HEK293 (cell line): Measurements from ENCODE around the gene SF3B4.

Experiments
- GFI1B ChIP-seq: fragments of 450-650 bp; formaldehyde crosslinking; IDR thresholded peaks from 2 replicates; pipeline ENCODE4 v1.5.1; 2016; ENCODE audit warnings: missing biosample characterization, missing genetic modification characterization
- HOXD13 ChIP-seq: sonication (generic); formaldehyde crosslinking; IDR thresholded peaks from 2 replicates; pipeline ENCODE4 v1.8.0; 2022; ENCODE audit warnings: missing genetic modification reagents, borderline replicate concordance
- SCRT1 ChIP-seq: fragments of 450-650 bp; formaldehyde crosslinking; IDR thresholded peaks from 2 replicates; pipeline ENCODE4 v1.5.1; 2016; ENCODE audit warnings: missing biosample characterization, missing genetic modification characterization, borderline replicate concordance
- TCF7L2 ChIP-seq: IDR thresholded peaks from 2 replicates; pipeline ENCODE4 v1.6.1; 2011; ENCODE audit warnings: low read depth, mild to moderate bottlenecking, inconsistent platforms, low read length, moderate library complexity, borderline replicate concordance
- ZBTB48 ChIP-seq: fragments of 450-650 bp; formaldehyde crosslinking; IDR thresholded peaks from 2 replicates; pipeline ENCODE4 v1.5.1; 2016; ENCODE audit warnings: missing biosample characterization, missing genetic modification characterization
- ZFHX2 ChIP-seq: fragments of 450-650 bp; formaldehyde crosslinking; conservative IDR thresholded peaks from 2 replicates; pipeline ENCODE4 v1.5.1; 2016; ENCODE audit warnings: missing biosample characterization, missing genetic modification characterization
- ZNF214 ChIP-seq: fragments of 450-650 bp; formaldehyde crosslinking; IDR thresholded peaks from 2 replicates; pipeline ENCODE4 v1.5.1; 2017; ENCODE audit warnings: missing biosample characterization, mild to moderate bottlenecking, missing genetic modification characterization, borderline replicate concordance
- ZNF223 ChIP-seq: fragments of 450-650 bp; formaldehyde crosslinking; IDR thresholded peaks from 2 replicates; pipeline ENCODE4 v1.5.1; 2016; ENCODE audit warnings: missing biosample characterization, missing genetic modification characterization
- ZNF23 ChIP-seq: fragments of 450-650 bp; formaldehyde crosslinking; IDR thresholded peaks from 2 replicates; pipeline ENCODE4 v1.5.1; 2016; ENCODE audit warnings: missing biosample characterization, missing genetic modification characterization, borderline replicate concordance
- ZNF324 ChIP-seq: fragments of 450-650 bp; formaldehyde crosslinking; IDR thresholded peaks from 2 replicates; pipeline ENCODE4 v1.5.1; 2016; ENCODE audit warnings: missing biosample characterization, missing genetic modification characterization
- ZNF391 ChIP-seq: fragments of 450-650 bp; formaldehyde crosslinking; IDR thresholded peaks from 2 replicates; pipeline ENCODE4 v1.5.1; 2016; ENCODE audit warnings: low read depth, missing biosample characterization, missing genetic modification characterization, borderline replicate concordance
- ZNF394 ChIP-seq: fragments of 450-650 bp; formaldehyde crosslinking; IDR thresholded peaks from 2 replicates; pipeline ENCODE4 v1.5.1; 2016; ENCODE audit warnings: missing biosample characterization, missing genetic modification characterization, mild to moderate bottlenecking, moderate library complexity, borderline replicate concordance
- ZNF585B ChIP-seq: fragments of 450-650 bp; formaldehyde crosslinking; IDR thresholded peaks from 2 replicates; pipeline ENCODE4 v1.5.1; 2016; ENCODE audit warnings: missing biosample characterization, missing genetic modification characterization
- ZNF629 ChIP-seq: fragments of 450-650 bp; formaldehyde crosslinking; IDR thresholded peaks from 2 replicates; pipeline ENCODE4 v1.5.1; 2017; ENCODE audit warnings: missing biosample characterization, missing genetic modification characterization
- ZNF776 ChIP-seq: fragments of 450-650 bp; formaldehyde crosslinking; IDR thresholded peaks from 2 replicates; pipeline ENCODE4 v1.5.0; 2017; ENCODE audit warnings: missing biosample characterization, missing genetic modification characterization, borderline replicate concordance
- ZXDB ChIP-seq: fragments of 450-650 bp; formaldehyde crosslinking; IDR thresholded peaks from 2 replicates; pipeline ENCODE4 v1.5.1; 2016; ENCODE audit warnings: missing biosample characterization, missing genetic modification characterization
- TF ChIP-seq, protein P1 (sequence below): fragments of 450-650 bp; formaldehyde crosslinking; IDR thresholded peaks from 2 replicates; pipeline ENCODE4 v1.5.1; 2016; ENCODE audit warnings: missing biosample characterization, missing genetic modification characterization
- TF ChIP-seq, protein P2 (sequence below): fragments of 450-650 bp; formaldehyde crosslinking; IDR thresholded peaks from 2 replicates; pipeline ENCODE4 v1.5.1; 2016; ENCODE audit warnings: missing biosample characterization, missing genetic modification characterization, borderline replicate concordance
- TF ChIP-seq, protein P3 (sequence below): fragments of 450-650 bp; formaldehyde crosslinking; IDR thresholded peaks from 2 replicates; pipeline ENCODE4 v1.5.1; 2016; ENCODE audit warnings: missing biosample characterization, missing genetic modification characterization
- TF ChIP-seq, protein P4 (sequence below): fragments of 450-650 bp; formaldehyde crosslinking; IDR thresholded peaks from 2 replicates; pipeline ENCODE4 v1.5.1; 2016; ENCODE audit warnings: missing biosample characterization, missing genetic modification characterization
- TF ChIP-seq, protein P5 (sequence below): fragments of 450-650 bp; formaldehyde crosslinking; IDR thresholded peaks from 2 replicates; pipeline ENCODE4 v1.5.1; 2016; ENCODE audit warnings: missing biosample characterization, missing genetic modification characterization
- TF ChIP-seq, protein P6 (sequence below): fragments of 450-650 bp; formaldehyde crosslinking; conservative IDR thresholded peaks from 2 replicates; pipeline ENCODE4 v1.5.1; 2016; ENCODE audit warnings: low read depth, missing biosample characterization, missing genetic modification characterization
- TF ChIP-seq, protein P7 (sequence below): fragments of 450-650 bp; formaldehyde crosslinking; IDR thresholded peaks from 2 replicates; pipeline ENCODE4 v1.5.1; 2016; ENCODE audit warnings: missing biosample characterization, missing genetic modification characterization, low read depth

The SF3B4 gene

DNA sequence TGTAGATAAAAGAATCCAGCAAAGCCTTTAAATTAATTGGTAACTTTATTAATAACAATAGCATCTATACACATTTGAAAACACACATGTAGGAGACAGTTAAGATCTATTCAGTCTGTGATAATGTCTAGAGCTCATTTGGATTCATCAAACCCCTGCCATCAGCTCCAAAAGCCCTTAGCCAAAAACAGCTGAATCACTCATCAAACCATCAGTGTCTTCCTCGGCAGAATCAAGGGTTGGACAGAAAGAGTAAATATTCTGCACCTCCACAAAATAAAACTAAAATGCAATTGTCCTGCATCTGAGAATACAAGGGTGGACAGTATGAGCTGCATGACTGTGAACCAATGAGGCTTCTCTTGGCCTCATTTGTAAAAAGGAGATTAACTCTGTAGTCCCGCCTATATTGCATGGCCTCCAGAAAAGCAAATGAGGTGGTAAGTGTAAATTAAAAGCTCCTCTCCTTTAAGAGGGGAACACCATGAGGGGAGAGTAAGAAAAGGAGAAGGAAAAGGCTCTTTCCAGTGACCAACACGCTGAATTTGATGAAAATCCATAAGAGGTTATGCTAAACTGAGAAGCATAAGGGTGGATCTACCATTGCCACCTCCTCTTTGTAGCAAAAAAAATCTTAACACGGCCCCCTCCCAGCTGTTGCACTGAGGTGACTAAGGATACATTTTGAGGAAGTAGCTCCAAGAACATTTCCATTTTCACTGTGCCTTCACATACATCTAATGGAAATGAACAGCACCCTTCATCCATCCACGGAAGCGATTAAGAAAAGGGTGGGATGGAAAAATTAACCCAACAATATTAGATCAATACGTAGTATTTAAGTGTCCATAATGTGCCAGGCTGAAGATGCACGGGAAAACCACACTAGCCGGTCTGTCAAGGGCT lies 42.9 kb downstream of the SF3B4 start (continued):
- TF ChIP-seq ZBTB48 (tag by site-specific recombination) (no peak), SCRT1 (0 out of 2 replicates have a peak, but pooled peaks have one; percentile 51), ZNF585B (tag by site-specific recombination) (no peak), TCF7L2 (no peak), ZNF223 (tag by site-specific recombination) (no peak), ZNF23 (tag by site-specific recombination) (no peak), ZNF629 (tag by site-specific recombination) (no peak), ZNF776 (tag by site-specific recombination) (no peak), ZXDB (tag by site-specific recombination) (no peak), ZNF391 (tag by site-specific recombination) (no peak), ZNF394 (tag by site-specific recombination) (no peak), ZFHX2 (tag by site-specific recombination) (no peak), ZNF324 (tag by site-specific recombination) (no peak), HOXD13 (CRISPR knock-in tag) (no peak), GFI1B (no peak), ZNF214 (no peak)
- TF ChIP-seq, protein P1, sequence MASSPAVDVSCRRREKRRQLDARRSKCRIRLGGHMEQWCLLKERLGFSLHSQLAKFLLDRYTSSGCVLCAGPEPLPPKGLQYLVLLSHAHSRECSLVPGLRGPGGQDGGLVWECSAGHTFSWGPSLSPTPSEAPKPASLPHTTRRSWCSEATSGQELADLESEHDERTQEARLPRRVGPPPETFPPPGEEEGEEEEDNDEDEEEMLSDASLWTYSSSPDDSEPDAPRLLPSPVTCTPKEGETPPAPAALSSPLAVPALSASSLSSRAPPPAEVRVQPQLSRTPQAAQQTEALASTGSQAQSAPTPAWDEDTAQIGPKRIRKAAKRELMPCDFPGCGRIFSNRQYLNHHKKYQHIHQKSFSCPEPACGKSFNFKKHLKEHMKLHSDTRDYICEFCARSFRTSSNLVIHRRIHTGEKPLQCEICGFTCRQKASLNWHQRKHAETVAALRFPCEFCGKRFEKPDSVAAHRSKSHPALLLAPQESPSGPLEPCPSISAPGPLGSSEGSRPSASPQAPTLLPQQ (tag by site-specific recombination), result no peak
- TF ChIP-seq, protein P2, sequence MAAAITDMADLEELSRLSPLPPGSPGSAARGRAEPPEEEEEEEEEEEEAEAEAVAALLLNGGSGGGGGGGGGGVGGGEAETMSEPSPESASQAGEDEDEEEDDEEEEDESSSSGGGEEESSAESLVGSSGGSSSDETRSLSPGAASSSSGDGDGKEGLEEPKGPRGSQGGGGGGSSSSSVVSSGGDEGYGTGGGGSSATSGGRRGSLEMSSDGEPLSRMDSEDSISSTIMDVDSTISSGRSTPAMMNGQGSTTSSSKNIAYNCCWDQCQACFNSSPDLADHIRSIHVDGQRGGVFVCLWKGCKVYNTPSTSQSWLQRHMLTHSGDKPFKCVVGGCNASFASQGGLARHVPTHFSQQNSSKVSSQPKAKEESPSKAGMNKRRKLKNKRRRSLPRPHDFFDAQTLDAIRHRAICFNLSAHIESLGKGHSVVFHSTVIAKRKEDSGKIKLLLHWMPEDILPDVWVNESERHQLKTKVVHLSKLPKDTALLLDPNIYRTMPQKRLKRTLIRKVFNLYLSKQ (tag by site-specific recombination), result no peak
- TF ChIP-seq, protein P3, sequence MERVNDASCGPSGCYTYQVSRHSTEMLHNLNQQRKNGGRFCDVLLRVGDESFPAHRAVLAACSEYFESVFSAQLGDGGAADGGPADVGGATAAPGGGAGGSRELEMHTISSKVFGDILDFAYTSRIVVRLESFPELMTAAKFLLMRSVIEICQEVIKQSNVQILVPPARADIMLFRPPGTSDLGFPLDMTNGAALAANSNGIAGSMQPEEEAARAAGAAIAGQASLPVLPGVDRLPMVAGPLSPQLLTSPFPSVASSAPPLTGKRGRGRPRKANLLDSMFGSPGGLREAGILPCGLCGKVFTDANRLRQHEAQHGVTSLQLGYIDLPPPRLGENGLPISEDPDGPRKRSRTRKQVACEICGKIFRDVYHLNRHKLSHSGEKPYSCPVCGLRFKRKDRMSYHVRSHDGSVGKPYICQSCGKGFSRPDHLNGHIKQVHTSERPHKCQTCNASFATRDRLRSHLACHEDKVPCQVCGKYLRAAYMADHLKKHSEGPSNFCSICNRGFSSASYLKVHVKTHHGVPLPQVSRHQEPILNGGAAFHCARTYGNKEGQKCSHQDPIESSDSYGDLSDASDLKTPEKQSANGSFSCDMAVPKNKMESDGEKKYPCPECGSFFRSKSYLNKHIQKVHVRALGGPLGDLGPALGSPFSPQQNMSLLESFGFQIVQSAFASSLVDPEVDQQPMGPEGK (tag by site-specific recombination), result no peak
- TF ChIP-seq, protein P4, sequence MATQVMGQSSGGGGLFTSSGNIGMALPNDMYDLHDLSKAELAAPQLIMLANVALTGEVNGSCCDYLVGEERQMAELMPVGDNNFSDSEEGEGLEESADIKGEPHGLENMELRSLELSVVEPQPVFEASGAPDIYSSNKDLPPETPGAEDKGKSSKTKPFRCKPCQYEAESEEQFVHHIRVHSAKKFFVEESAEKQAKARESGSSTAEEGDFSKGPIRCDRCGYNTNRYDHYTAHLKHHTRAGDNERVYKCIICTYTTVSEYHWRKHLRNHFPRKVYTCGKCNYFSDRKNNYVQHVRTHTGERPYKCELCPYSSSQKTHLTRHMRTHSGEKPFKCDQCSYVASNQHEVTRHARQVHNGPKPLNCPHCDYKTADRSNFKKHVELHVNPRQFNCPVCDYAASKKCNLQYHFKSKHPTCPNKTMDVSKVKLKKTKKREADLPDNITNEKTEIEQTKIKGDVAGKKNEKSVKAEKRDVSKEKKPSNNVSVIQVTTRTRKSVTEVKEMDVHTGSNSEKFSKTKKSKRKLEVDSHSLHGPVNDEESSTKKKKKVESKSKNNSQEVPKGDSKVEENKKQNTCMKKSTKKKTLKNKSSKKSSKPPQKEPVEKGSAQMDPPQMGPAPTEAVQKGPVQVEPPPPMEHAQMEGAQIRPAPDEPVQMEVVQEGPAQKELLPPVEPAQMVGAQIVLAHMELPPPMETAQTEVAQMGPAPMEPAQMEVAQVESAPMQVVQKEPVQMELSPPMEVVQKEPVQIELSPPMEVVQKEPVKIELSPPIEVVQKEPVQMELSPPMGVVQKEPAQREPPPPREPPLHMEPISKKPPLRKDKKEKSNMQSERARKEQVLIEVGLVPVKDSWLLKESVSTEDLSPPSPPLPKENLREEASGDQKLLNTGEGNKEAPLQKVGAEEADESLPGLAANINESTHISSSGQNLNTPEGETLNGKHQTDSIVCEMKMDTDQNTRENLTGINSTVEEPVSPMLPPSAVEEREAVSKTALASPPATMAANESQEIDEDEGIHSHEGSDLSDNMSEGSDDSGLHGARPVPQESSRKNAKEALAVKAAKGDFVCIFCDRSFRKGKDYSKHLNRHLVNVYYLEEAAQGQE (tag by site-specific recombination), result no peak
- TF ChIP-seq, protein P5, sequence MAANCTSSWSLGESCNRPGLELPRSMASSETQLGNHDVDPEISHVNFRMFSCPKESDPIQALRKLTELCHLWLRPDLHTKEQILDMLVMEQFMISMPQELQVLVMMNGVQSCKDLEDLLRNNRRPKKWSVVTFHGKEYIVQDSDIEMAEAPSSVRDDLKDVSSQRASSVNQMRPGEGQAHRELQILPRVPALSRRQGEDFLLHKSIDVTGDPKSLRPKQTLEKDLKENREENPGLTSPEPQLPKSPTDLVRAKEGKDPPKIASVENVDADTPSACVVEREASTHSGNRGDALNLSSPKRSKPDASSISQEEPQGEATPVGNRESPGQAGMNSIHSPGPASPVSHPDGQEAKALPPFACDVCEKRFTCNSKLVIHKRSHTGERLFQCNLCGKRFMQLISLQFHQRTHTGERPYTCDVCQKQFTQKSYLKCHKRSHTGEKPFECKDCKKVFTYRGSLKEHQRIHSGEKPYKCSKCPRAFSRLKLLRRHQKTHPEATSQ, result no peak
- TF ChIP-seq, protein P6, sequence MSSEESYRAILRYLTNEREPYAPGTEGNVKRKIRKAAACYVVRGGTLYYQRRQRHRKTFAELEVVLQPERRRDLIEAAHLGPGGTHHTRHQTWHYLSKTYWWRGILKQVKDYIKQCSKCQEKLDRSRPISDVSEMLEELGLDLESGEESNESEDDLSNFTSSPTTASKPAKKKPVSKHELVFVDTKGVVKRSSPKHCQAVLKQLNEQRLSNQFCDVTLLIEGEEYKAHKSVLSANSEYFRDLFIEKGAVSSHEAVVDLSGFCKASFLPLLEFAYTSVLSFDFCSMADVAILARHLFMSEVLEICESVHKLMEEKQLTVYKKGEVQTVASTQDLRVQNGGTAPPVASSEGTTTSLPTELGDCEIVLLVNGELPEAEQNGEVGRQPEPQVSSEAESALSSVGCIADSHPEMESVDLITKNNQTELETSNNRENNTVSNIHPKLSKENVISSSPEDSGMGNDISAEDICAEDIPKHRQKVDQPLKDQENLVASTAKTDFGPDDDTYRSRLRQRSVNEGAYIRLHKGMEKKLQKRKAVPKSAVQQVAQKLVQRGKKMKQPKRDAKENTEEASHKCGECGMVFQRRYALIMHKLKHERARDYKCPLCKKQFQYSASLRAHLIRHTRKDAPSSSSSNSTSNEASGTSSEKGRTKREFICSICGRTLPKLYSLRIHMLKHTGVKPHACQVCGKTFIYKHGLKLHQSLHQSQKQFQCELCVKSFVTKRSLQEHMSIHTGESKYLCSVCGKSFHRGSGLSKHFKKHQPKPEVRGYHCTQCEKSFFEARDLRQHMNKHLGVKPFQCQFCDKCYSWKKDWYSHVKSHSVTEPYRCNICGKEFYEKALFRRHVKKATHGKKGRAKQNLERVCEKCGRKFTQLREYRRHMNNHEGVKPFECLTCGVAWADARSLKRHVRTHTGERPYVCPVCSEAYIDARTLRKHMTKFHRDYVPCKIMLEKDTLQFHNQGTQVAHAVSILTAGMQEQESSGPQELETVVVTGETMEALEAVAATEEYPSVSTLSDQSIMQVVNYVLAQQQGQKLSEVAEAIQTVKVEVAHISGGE (tag by site-specific recombination), result no peak
- TF ChIP-seq, protein P7, sequence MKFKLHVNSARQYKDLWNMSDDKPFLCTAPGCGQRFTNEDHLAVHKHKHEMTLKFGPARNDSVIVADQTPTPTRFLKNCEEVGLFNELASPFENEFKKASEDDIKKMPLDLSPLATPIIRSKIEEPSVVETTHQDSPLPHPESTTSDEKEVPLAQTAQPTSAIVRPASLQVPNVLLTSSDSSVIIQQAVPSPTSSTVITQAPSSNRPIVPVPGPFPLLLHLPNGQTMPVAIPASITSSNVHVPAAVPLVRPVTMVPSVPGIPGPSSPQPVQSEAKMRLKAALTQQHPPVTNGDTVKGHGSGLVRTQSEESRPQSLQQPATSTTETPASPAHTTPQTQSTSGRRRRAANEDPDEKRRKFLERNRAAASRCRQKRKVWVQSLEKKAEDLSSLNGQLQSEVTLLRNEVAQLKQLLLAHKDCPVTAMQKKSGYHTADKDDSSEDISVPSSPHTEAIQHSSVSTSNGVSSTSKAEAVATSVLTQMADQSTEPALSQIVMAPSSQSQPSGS (tag by site-specific recombination), result no peak
